B cell (primary cell): ENCODE data around the gene RRAD.

ENCODE experiments used
- CTCF ChIP-seq: fragments of 200-600 bp; IDR thresholded peaks from one replicate; pipeline ENCODE4 v1.8.0; 2022; ENCODE audit warnings: antibody characterized with exemption, mild to moderate bottlenecking
- EZH2 ChIP-seq: IDR thresholded peaks from 2 replicates; pipeline ENCODE4 v1.6.1; 2012; ENCODE audit warnings: borderline replicate concordance, low read depth, mild to moderate bottlenecking, moderate library complexity, low read length; ENCODE audit not compliant: insufficient read depth, poor library complexity, severe bottlenecking

GRCh38 chr16:66872943-66873684 lies 52.2 kb downstream of the RRAD start:
- TF ChIP-seq CTCF (peak; percentile 92), EZH2 (no peak)
